K562 (cell line): ENCODE results near the gene UQCR11. TPM values are rescaled to one million over a fixed set of nuclear protein-coding genes. Genes with fewer than 3 reads are reported as not detected.

Experiments used
- ARID2 ChIP-seq: fragments of 450-650 bp; IDR thresholded peaks from 2 replicates; pipeline ENCODE4 v1.6.1; 2017; ENCODE audit warnings: antibody characterized with exemption, mild to moderate bottlenecking
- BRD9 ChIP-seq: fragments of 450-650 bp; IDR thresholded peaks from 2 replicates; pipeline ENCODE4 v1.6.1; 2018; ENCODE audit warnings: low read depth; ENCODE audit not compliant: partially characterized antibody
- CBFB ChIP-seq: sonication (generic); formaldehyde crosslinking; IDR thresholded peaks from 2 replicates; pipeline ENCODE4 v1.4.0; 2020; ENCODE audit warnings: mild to moderate bottlenecking, missing genetic modification reagents
- DPF2 ChIP-seq: fragments of 450-650 bp; IDR thresholded peaks from 2 replicates; pipeline ENCODE4 v1.6.1; 2016
- EWSR1 ChIP-seq: fragments of 450-650 bp; IDR thresholded peaks from 2 replicates; pipeline ENCODE4 v1.6.1; 2018; ENCODE audit warnings: borderline replicate concordance, mild to moderate bottlenecking, low read depth, moderate library complexity; ENCODE audit not compliant: partially characterized antibody
- FOXM1 ChIP-seq, 2 experiments: fragments of 450-650 bp in 1 of 2; sonication (generic) in 1 of 2; formaldehyde crosslinking in 1 of 2; IDR thresholded peaks; 2 replicates each; pipeline versions ENCODE4 v1.6.1 to v1.9.0; 2017 to 2022; ENCODE audit warnings: low read depth in 2 of 2, mild to moderate bottlenecking in 2 of 2, missing genetic modification reagents in 1 of 2, moderate library complexity in 1 of 2
- GTF2F1 ChIP-seq: IDR thresholded peaks from 2 replicates; pipeline ENCODE4 v1.6.1; 2011; ENCODE audit warnings: low read depth, low read length, improper control_type of control experiment
- HLTF ChIP-seq: fragments of 450-650 bp; IDR thresholded peaks from 2 replicates; pipeline ENCODE4 v1.6.1; 2016
- HNRNPUL1 ChIP-seq: fragments of 200-400 bp; formaldehyde crosslinking; IDR thresholded peaks from 2 replicates; pipeline ENCODE4 v1.6.1; 2017; ENCODE audit warnings: low read length
- HOXB6 ChIP-seq: fragments of 250-450 bp; sonication (Bioruptor Pico); IDR thresholded peaks from 2 replicates; pipeline ENCODE4 v1.5.1; 2022; ENCODE audit warnings: mild to moderate bottlenecking, borderline replicate concordance
- KLF1 ChIP-seq: fragments of 450-650 bp; IDR thresholded peaks from 2 replicates; pipeline ENCODE4 v1.6.1; 2016; ENCODE audit warnings: missing genetic modification characterization, missing compliant biosample characterization
- MYBL2 ChIP-seq, 2 experiments: fragments of 450-650 bp in 1 of 2; sonication (generic) in 1 of 2; formaldehyde crosslinking in 1 of 2; IDR thresholded peaks; 2 replicates each; pipeline versions ENCODE4 v1.6.1 to v1.8.1; 2017 to 2022; ENCODE audit warnings: borderline replicate concordance in 1 of 2, inconsistent platforms in 1 of 2, low read depth in 1 of 2, mild to moderate bottlenecking in 1 of 2, missing genetic modification reagents in 1 of 2, moderate library complexity in 1 of 2
- NCOA6 ChIP-seq: fragments of 450-650 bp; IDR thresholded peaks from 2 replicates; pipeline ENCODE4 v1.6.1; 2017; ENCODE audit warnings: mild to moderate bottlenecking
- POLR2H ChIP-seq: IDR thresholded peaks from 2 replicates; pipeline ENCODE4 v1.6.1; 2016; ENCODE audit warnings: missing genetic modification characterization, low read depth, mild to moderate bottlenecking, control low read depth, missing compliant biosample characterization, moderate library complexity
- SMARCA5 ChIP-seq: fragments of 450-650 bp; IDR thresholded peaks from 2 replicates; pipeline ENCODE4 v1.6.1; 2016
- SNRNP70 ChIP-seq: fragments of 200-400 bp; formaldehyde crosslinking; optimal IDR thresholded peaks from 2 replicates; pipeline ENCODE3; 2017; ENCODE audit warnings: low read depth, low read length
- SREBF1 ChIP-seq: fragments of 150-350 bp; IDR thresholded peaks from 2 replicates; pipeline ENCODE4 v1.6.1; 2014; ENCODE audit warnings: antibody characterized with exemption, low read depth, low read length, borderline replicate concordance
- ZNF134 ChIP-seq: fragments of 250-450 bp; sonication (Bioruptor Pico); conservative IDR thresholded peaks from 2 replicates; pipeline ENCODE4 v1.4.0; 2020
- polyA plus RNA-seq, 8 experiments: library from polyadenylated mRNA; depleted of rRNA in 4 of 8; stranded (reverse) in 5 of 8; unstranded in 3 of 8; fragments of >200 nt; fragmentation: Nextera tagmentation in 2 of 8; fragmentation: Illumina TruSeq in 1 of 8; extraction: Ambion mirVana in 2 of 8; extraction: Trizol in 1 of 8; gene quantifications; 2 replicates each; pipeline versions ENCODE4 v1.2.1 to v1.2.3, GENCODE V29; 2011 to 2014; ENCODE audit warnings: inconsistent platforms in 1 of 8, missing spikeins in 1 of 8
- total RNA-seq, 7 experiments: library from RNA; depleted of rRNA in 6 of 7; stranded (reverse); fragments of >200 nt in 6 of 7; fragmentation: Illumina TruSeq in 2 of 7; extraction: Trizol in 2 of 7; gene quantifications; 2 replicates each; pipeline versions ENCODE4 v1.2.1 to v1.2.3, GENCODE V29; 2011 to 2021; ENCODE audit warnings: low replicate concordance in 1 of 7
- TF ChIP-seq, protein P1 (sequence below): fragments of 450-650 bp; IDR thresholded peaks from 2 replicates; pipeline ENCODE4 v1.7.0; 2016; ENCODE audit warnings: borderline replicate concordance
- TF ChIP-seq, protein P2 (sequence below): fragments of 450-650 bp; IDR thresholded peaks from 2 replicates; pipeline ENCODE4 v1.6.1; 2016
- TF ChIP-seq, protein P3 (sequence below): fragments of 450-650 bp; formaldehyde crosslinking; IDR thresholded peaks from 2 replicates; pipeline ENCODE4 v1.4.0; 2022; ENCODE audit warnings: mild to moderate bottlenecking, moderate library complexity
- TF ChIP-seq, protein P4 (sequence below): fragments of 150-350 bp; conservative IDR thresholded peaks from 2 replicates; pipeline ENCODE4 v1.6.1; 2014; ENCODE audit warnings: low read length

UQCR11 gene
- total and polyA plus RNA-seq, 9 of the 15 experiments (the other 6 are each of a cell fraction or from before 2014, with no cell fraction given) = 57.6 to 394 (median 259) TPM

DNA sequence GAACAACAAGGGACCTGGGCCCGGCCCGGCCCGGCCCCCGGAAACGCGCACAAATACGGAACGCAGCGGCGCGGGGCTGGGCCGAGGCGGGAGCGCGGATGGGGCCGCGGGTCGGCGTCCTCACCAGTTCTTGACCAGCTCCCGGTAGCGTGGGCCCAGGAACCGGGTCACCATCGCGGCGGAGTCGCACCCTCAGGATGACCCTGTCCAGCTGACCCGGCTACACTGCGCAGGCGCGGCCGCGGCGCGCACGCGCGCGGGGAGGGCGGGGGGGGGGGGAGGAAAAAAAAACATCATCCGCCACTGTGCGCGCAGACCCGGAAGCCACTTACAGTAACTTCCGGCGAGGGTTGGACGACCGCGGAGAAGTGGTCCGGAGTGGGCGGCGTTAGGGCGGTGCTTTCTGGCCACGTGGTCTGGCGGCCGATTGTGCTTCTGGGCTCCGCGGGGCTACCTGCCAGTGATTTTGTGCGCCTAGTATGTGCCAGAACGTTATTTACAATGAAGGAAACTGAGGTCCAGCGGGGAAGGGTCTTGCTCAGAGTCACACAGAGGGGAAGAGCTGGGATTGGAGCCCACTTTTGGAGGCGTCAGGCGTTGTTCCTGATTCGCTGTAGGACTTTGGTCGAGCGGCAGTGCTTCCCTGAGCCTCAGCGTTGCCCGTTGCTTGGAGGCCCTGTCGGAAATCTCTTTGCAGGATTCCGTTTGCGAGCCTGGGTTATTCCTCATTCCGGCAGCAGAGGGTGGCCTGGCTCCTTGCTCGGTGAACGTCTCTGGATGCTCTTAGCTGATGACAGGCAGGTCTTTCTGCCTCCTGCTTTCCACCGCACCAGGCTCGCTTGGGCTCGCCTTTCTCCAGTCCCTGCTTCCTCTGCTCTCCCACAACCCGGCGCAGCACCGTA, at the start of gene UQCR11 (continued):
- TF ChIP-seq EWSR1 (no peak), BRD9 (no peak), HOXB6 (CRISPR knock-in tag) (no peak), CBFB (CRISPR knock-in tag) (no peak), ARID2 (no peak; the same call in 1 of the 2 replicates), GTF2F1 (no peak), DPF2 (no peak; the same call in 1 of the 2 replicates), NCOA6 (no peak), HNRNPUL1 (no peak), SNRNP70 (no peak), HLTF (peak; percentile 91; the same call in 1 of the 2 replicates), SMARCA5 (no peak), SREBF1 (no peak), KLF1 (tag) (no peak), MYBL2 (IDR thresholded peaks at IDR 0.05; ENCODE audit: low read depth) (no peak), MYBL2 (CRISPR knock-in tag; IDR thresholded peaks at IDR 0.05; ENCODE audit: borderline replicate concordance) (no peak), POLR2H (no peak), ZNF134 (CRISPR knock-in tag) (no peak), FOXM1 (IDR thresholded peaks at IDR 0.05; ENCODE audit: low read depth) (no peak), FOXM1 (CRISPR knock-in tag; IDR thresholded peaks at IDR 0.05; ENCODE audit: low read depth) (no peak)
- TF ChIP-seq, protein P1, sequence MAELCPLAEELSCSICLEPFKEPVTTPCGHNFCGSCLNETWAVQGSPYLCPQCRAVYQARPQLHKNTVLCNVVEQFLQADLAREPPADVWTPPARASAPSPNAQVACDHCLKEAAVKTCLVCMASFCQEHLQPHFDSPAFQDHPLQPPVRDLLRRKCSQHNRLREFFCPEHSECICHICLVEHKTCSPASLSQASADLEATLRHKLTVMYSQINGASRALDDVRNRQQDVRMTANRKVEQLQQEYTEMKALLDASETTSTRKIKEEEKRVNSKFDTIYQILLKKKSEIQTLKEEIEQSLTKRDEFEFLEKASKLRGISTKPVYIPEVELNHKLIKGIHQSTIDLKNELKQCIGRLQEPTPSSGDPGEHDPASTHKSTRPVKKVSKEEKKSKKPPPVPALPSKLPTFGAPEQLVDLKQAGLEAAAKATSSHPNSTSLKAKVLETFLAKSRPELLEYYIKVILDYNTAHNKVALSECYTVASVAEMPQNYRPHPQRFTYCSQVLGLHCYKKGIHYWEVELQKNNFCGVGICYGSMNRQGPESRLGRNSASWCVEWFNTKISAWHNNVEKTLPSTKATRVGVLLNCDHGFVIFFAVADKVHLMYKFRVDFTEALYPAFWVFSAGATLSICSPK = no peak
- TF ChIP-seq, protein P2, sequence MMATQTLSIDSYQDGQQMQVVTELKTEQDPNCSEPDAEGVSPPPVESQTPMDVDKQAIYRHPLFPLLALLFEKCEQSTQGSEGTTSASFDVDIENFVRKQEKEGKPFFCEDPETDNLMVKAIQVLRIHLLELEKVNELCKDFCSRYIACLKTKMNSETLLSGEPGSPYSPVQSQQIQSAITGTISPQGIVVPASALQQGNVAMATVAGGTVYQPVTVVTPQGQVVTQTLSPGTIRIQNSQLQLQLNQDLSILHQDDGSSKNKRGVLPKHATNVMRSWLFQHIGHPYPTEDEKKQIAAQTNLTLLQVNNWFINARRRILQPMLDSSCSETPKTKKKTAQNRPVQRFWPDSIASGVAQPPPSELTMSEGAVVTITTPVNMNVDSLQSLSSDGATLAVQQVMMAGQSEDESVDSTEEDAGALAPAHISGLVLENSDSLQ = peak; percentile 89
- TF ChIP-seq, protein P3, sequence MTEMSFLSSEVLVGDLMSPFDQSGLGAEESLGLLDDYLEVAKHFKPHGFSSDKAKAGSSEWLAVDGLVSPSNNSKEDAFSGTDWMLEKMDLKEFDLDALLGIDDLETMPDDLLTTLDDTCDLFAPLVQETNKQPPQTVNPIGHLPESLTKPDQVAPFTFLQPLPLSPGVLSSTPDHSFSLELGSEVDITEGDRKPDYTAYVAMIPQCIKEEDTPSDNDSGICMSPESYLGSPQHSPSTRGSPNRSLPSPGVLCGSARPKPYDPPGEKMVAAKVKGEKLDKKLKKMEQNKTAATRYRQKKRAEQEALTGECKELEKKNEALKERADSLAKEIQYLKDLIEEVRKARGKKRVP = no peak
- TF ChIP-seq, protein P4, sequence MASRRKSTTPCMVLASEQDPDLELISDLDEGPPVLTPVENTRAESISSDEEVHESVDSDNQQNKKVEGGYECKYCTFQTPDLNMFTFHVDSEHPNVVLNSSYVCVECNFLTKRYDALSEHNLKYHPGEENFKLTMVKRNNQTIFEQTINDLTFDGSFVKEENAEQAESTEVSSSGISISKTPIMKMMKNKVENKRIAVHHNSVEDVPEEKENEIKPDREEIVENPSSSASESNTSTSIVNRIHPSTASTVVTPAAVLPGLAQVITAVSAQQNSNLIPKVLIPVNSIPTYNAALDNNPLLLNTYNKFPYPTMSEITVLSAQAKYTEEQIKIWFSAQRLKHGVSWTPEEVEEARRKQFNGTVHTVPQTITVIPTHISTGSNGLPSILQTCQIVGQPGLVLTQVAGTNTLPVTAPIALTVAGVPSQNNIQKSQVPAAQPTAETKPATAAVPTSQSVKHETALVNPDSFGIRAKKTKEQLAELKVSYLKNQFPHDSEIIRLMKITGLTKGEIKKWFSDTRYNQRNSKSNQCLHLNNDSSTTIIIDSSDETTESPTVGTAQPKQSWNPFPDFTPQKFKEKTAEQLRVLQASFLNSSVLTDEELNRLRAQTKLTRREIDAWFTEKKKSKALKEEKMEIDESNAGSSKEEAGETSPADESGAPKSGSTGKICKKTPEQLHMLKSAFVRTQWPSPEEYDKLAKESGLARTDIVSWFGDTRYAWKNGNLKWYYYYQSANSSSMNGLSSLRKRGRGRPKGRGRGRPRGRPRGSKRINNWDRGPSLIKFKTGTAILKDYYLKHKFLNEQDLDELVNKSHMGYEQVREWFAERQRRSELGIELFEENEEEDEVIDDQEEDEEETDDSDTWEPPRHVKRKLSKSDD = no peak
